H9 (cell line): Measurements from ENCODE around the gene ADGRL3. TPM values are rescaled to one million over a fixed set of nuclear protein-coding genes. Genes with fewer than 3 reads are reported as not detected.
"Not testable (repeated sequence)": the region's sequence is repeated elsewhere in the genome, so short reads cannot be mapped to it uniquely, and the experiment has no call there.

Source experiments
- DNase-seq: peaks from one replicate; pipeline ENCODE4 v3.0.0-alpha.2; 2017
- H2AFZ ChIP-seq: one replicate; pipeline ENCODE4 v1.6.1; 2013; ENCODE audit warnings: mild to moderate bottlenecking, low read length, control low read depth, moderate library complexity
- H2AK5ac ChIP-seq: 2 replicates; pipeline ENCODE4 v1.6.1; 2013; ENCODE audit warnings: low read length, control low read depth, mixed read lengths; ENCODE audit not compliant: insufficient read length
- H2BK120ac ChIP-seq: one replicate; pipeline ENCODE4 v1.6.1; 2013; ENCODE audit warnings: low read depth, mild to moderate bottlenecking, low read length, control low read depth, inconsistent platforms; ENCODE audit not compliant: poor library complexity, severe bottlenecking
- H2BK12ac ChIP-seq: 2 replicates; pipeline ENCODE4 v1.6.1; 2013; ENCODE audit warnings: low read length, control low read depth, mixed read lengths, low read depth; ENCODE audit not compliant: insufficient read length
- H2BK15ac ChIP-seq: 2 replicates; pipeline ENCODE4 v1.6.1; 2013; ENCODE audit warnings: low read depth, low read length, control low read depth
- H2BK20ac ChIP-seq: one replicate; pipeline ENCODE4 v1.6.1; 2013; ENCODE audit warnings: low read depth, mild to moderate bottlenecking, low read length, control low read depth, inconsistent platforms; ENCODE audit not compliant: poor library complexity, severe bottlenecking
- H2BK5ac ChIP-seq: 2 replicates; pipeline ENCODE4 v1.6.1; 2013; ENCODE audit warnings: low read length, control low read depth, mixed read lengths; ENCODE audit not compliant: insufficient read length
- H3K14ac ChIP-seq: 2 replicates; pipeline ENCODE4 v1.6.1; 2013; ENCODE audit warnings: low read length, control low read depth; ENCODE audit not compliant: insufficient read depth
- H3K18ac ChIP-seq: 2 replicates; pipeline ENCODE4 v1.6.1; 2013; ENCODE audit warnings: low read depth, mild to moderate bottlenecking, mixed read lengths, low read length, control low read depth; ENCODE audit not compliant: insufficient read length
- H3K23ac ChIP-seq: 2 replicates; pipeline ENCODE4 v1.6.1; 2013; ENCODE audit warnings: low read length, control low read depth, mixed read lengths, low read depth; ENCODE audit not compliant: insufficient read length
- H3K23me2 ChIP-seq: 2 replicates; pipeline ENCODE4 v1.6.1; 2013; ENCODE audit warnings: low read depth, mild to moderate bottlenecking, mixed read lengths, low read length, control low read depth; ENCODE audit not compliant: insufficient read length, poor library complexity, severe bottlenecking
- H3K27ac ChIP-seq: 2 replicates; pipeline ENCODE4 v1.5.1; 2013; ENCODE audit warnings: low read length, control low read depth, mixed read lengths, low read depth; ENCODE audit not compliant: insufficient read length
- H3K27me3 ChIP-seq: 2 replicates; pipeline ENCODE4 v1.6.1; 2013; ENCODE audit warnings: low read length, control low read depth, inconsistent platforms; ENCODE audit not compliant: insufficient read depth
- H3K4ac ChIP-seq: 2 replicates; pipeline ENCODE4 v1.6.1; 2013; ENCODE audit warnings: low read depth, mild to moderate bottlenecking, control low read depth, inconsistent platforms, low read length, moderate library complexity
- H3K4me1 ChIP-seq: 2 replicates; pipeline ENCODE4 v1.6.1; 2013; ENCODE audit warnings: low read length, control low read depth, inconsistent platforms; ENCODE audit not compliant: insufficient read depth
- H3K4me2 ChIP-seq: 2 replicates; pipeline ENCODE4 v1.6.1; 2013; ENCODE audit warnings: low read length, control low read depth, mixed read lengths; ENCODE audit not compliant: insufficient read length, insufficient read depth
- H3K56ac ChIP-seq: 2 replicates; pipeline ENCODE4 v1.6.1; 2013; ENCODE audit warnings: low read depth, mild to moderate bottlenecking, mixed read lengths, low read length, control low read depth; ENCODE audit not compliant: insufficient read length
- H3K79me1 ChIP-seq: 2 replicates; pipeline ENCODE4 v1.6.1; 2013; ENCODE audit warnings: low read depth, mild to moderate bottlenecking, moderate library complexity, low read length, control low read depth, inconsistent platforms; ENCODE audit not compliant: insufficient read depth, poor library complexity, severe bottlenecking
- H3K79me2 ChIP-seq: 2 replicates; pipeline ENCODE4 v1.6.1; 2013; ENCODE audit warnings: low read length, control low read depth, inconsistent platforms; ENCODE audit not compliant: insufficient read depth
- H3K9ac ChIP-seq: 2 replicates; pipeline ENCODE4 v1.6.1; 2013; ENCODE audit warnings: low read length, control low read depth, mixed read lengths; ENCODE audit not compliant: insufficient read length; ENCODE audit errors: extremely low read depth
- H3K9me3 ChIP-seq: one replicate; pipeline ENCODE4 v1.6.1; 2013; ENCODE audit warnings: low read depth, low read length, inconsistent platforms; ENCODE audit not compliant: control insufficient read depth
- H3T11ph ChIP-seq: one replicate; pipeline ENCODE4 v1.6.1; 2013; ENCODE audit warnings: mild to moderate bottlenecking, low read length, control low read depth, inconsistent platforms
- H4K20me1 ChIP-seq: one replicate; pipeline ENCODE4 v1.6.1; 2013; ENCODE audit not compliant: control insufficient read depth, insufficient read length, insufficient read depth
- H4K5ac ChIP-seq: 2 replicates; pipeline ENCODE4 v1.6.1; 2013; ENCODE audit warnings: low read depth, mild to moderate bottlenecking, mixed read lengths, low read length, control low read depth; ENCODE audit not compliant: insufficient read length
- H4K8ac ChIP-seq: replicated peaks from 2 replicates; pipeline ENCODE4 v1.6.1; 2013; ENCODE audit warnings: low read length, control low read depth, mixed read lengths, low read depth; ENCODE audit not compliant: insufficient read length
- H4K91ac ChIP-seq: 2 replicates; pipeline ENCODE4 v1.6.1; 2013; ENCODE audit warnings: low read depth, mild to moderate bottlenecking, moderate library complexity, mixed read lengths, low read length, control low read depth; ENCODE audit not compliant: insufficient read length
- H3K27ac Mint-ChIP-seq, 3 experiments: 2 replicates in 2 of 3; 3 replicates in 1 of 3; pipeline ENCODE4 v1.8.0; 2020 to 2021; ENCODE audit warnings: mixed read lengths in 3 of 3, mild to moderate bottlenecking in 1 of 3, moderate library complexity in 1 of 3
- H3K27me3 Mint-ChIP-seq: 2 replicates; pipeline ENCODE4 v1.8.0; 2021; ENCODE audit warnings: low read depth, mild to moderate bottlenecking, moderate library complexity, mixed read lengths
- H3K36me3 Mint-ChIP-seq, 3 experiments: 2 replicates in 2 of 3; 3 replicates in 1 of 3; pipeline ENCODE4 v1.8.0; 2020 to 2021; ENCODE audit warnings: low read depth in 3 of 3, mixed read lengths in 3 of 3; ENCODE audit not compliant: insufficient read depth in 1 of 3
- H3K4me1 Mint-ChIP-seq, 2 experiments: 2 replicates each; pipeline ENCODE4 v1.8.0; 2020; ENCODE audit warnings: mixed read lengths in 2 of 2
- H3K4me3 Mint-ChIP-seq, 2 experiments: 2 replicates in 1 of 2; 3 replicates in 1 of 2; pipeline ENCODE4 v1.8.0; 2020 to 2021; ENCODE audit warnings: mild to moderate bottlenecking in 2 of 2, mixed read lengths in 2 of 2, moderate library complexity in 1 of 2
- H3K9me3 Mint-ChIP-seq, 2 experiments: 2 replicates in 1 of 2; 3 replicates in 1 of 2; pipeline ENCODE4 v1.8.0; 2020; ENCODE audit warnings: mild to moderate bottlenecking in 2 of 2, mixed read lengths in 2 of 2, moderate library complexity in 1 of 2
- WGBS: extraction: QIAGEN DNeasy Blood & Tissue Kit; methylation state at CpG from one replicate; pipeline ENCODE4 v1.1.7; 2013; ENCODE audit warnings: missing lambda C conversion rate, low lambda C conversion rate, mixed read lengths; ENCODE audit not compliant: insufficient read length; ENCODE audit errors: extremely low coverage; 5-methylcytosine and 5-hydroxymethylcytosine counted together
- total RNA-seq: library from RNA; stranded (reverse); gene quantifications from 2 replicates; pipeline ENCODE4 v1.2.1, GENCODE V29; 2021
- TF ChIP-seq, protein P1 (sequence below): fragments of 200-600 bp; sonication (generic); conservative IDR thresholded peaks from 3 replicates; pipeline ENCODE4 v1.8.0; 2021; ENCODE audit warnings: antibody characterized with exemption, mild to moderate bottlenecking

The ADGRL3 gene
- total RNA-seq, 1 experiment from 2014 or later, result 5.9 TPM

GRCh38 chr4:61985426-61985825 is 785.3 kb downstream of the ADGRL3 start:
- H3K36me3 Mint-ChIP-seq, result peaks cover 0 to 2% (median under 1%) of the 10 kb centered on the region in 3 experiments; a peak in 1 of 7 replicates
- Histone ChIP-seq H3K4ac (no peak overlapping the region), H3K56ac (no peak overlapping the region), H2BK20ac (no peak overlapping the region), H4K91ac (no peak overlapping the region), H3K79me2 (no peaks in the 10 kb centered on the region), H3K14ac (no peak overlapping the region), H3K79me1 (no peaks in the 10 kb centered on the region), H2BK5ac (no peak overlapping the region), H3K23me2 (no peaks in the 10 kb centered on the region), H3K27ac (no peak overlapping the region), H2BK120ac (no peak overlapping the region), H2BK12ac (no peak overlapping the region), H3K23ac (no peak overlapping the region), H3K9ac (no peak overlapping the region), H2BK15ac (no peak overlapping the region), H4K5ac (no peak overlapping the region), H3K4me2 (no peak overlapping the region), H3K18ac (no peak overlapping the region), H3T11ph (no peak overlapping the region), H4K20me1 (no peaks in the 10 kb centered on the region), H2AK5ac (no peak overlapping the region), H4K8ac (no peak overlapping the region), H3K27me3 (no peaks in the 10 kb centered on the region), H3K4me1 (no peaks in the 10 kb centered on the region), H2AFZ (no peak overlapping the region), H3K9me3 (no peaks in the 10 kb centered on the region)
- no CpG with 5 or more reads among the region's 4 CpGs for WGBS
- H3K27me3 Mint-ChIP-seq, result no peaks in the 10 kb centered on the region
- H3K4me1 Mint-ChIP-seq, result peaks cover 7 to 11% of the 10 kb centered on the region in 2 experiments
- H3K4me3 Mint-ChIP-seq, result no peak overlapping the region
- no peak for DNase-seq
- H3K27ac Mint-ChIP-seq, result no peak overlapping the region
- TF ChIP-seq, protein P1, sequence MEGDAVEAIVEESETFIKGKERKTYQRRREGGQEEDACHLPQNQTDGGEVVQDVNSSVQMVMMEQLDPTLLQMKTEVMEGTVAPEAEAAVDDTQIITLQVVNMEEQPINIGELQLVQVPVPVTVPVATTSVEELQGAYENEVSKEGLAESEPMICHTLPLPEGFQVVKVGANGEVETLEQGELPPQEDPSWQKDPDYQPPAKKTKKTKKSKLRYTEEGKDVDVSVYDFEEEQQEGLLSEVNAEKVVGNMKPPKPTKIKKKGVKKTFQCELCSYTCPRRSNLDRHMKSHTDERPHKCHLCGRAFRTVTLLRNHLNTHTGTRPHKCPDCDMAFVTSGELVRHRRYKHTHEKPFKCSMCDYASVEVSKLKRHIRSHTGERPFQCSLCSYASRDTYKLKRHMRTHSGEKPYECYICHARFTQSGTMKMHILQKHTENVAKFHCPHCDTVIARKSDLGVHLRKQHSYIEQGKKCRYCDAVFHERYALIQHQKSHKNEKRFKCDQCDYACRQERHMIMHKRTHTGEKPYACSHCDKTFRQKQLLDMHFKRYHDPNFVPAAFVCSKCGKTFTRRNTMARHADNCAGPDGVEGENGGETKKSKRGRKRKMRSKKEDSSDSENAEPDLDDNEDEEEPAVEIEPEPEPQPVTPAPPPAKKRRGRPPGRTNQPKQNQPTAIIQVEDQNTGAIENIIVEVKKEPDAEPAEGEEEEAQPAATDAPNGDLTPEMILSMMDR, result no peak
- no peaks in the 10 kb centered on the region for H3K9me3 Mint-ChIP-seq

DNA sequence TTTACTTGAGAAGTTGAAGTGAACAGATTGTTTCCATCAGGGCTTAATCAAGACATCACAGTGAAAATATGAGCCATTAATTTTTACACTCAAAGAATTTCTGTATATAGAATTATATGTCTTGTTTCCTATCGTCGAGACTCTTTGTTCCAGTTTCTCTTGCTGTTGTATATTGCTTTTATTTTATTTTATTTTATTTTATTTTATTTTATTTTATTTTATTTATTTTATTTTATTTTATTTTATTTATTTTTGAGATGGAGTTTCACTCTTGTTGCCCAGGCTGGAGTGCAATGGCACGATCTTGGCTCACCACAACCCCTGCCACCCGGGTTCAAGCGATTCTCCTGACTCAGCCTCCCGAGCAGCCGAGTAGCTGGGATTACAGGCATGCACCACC is 786.8 kb downstream of the ADGRL3 start:
- H3K23ac ChIP-seq, H2BK120ac ChIP-seq, H3K27ac Mint-ChIP-seq, H2AK5ac ChIP-seq, H3K4me2 ChIP-seq, H3K4me1 ChIP-seq, H3K79me1 ChIP-seq, H3K18ac ChIP-seq, H4K91ac ChIP-seq, H4K8ac ChIP-seq, H2AFZ ChIP-seq, H3K79me2 ChIP-seq, H3K27me3 Mint-ChIP-seq, H4K20me1 ChIP-seq, H3K4ac ChIP-seq, H3K9me3 ChIP-seq, H2BK5ac ChIP-seq, H2BK20ac ChIP-seq, H3K23me2 ChIP-seq, H3K36me3 Mint-ChIP-seq, H2BK15ac ChIP-seq, H4K5ac ChIP-seq, H3K14ac ChIP-seq, H3K56ac ChIP-seq, H2BK12ac ChIP-seq, DNase-seq, H3K27ac ChIP-seq, H3K4me3 Mint-ChIP-seq, H3K9ac ChIP-seq, H3K27me3 ChIP-seq, H3T11ph ChIP-seq, H3K9me3 Mint-ChIP-seq: not testable (repeated sequence)
- no CpG with 5 or more reads among the region's 7 CpGs for WGBS
- peaks cover 7 to 11% of the 10 kb centered on the region in 2 experiments for H3K4me1 Mint-ChIP-seq
